Mesenteric fat pad (tissue), 1 donor: Measurements from ENCODE around the gene NTRK3. TPM values are rescaled to one million over a fixed set of nuclear protein-coding genes. Genes with fewer than 3 reads are reported as not detected.

ENCODE experiments used
- DNase-seq: peaks from one replicate; pipeline ENCODE4 v3.0.0-alpha.2; 2020; ENCODE audit warnings: low spot score
- total RNA-seq: library from RNA; stranded (reverse); fragmentation: NEBNext Ultra II Directional; extraction: Animal tissue kit (Norgen Biotek cat#: 25700); gene quantifications from one replicate; pipeline ENCODE4 v1.2.1, GENCODE V29; 2021
- donor health status: DM: yes; HTN: yes; CAD: no.

NTRK3 gene
- total RNA-seq, 1 donor from 2014 or later: 1.6 TPM

GRCh38 chr15:88124199-88124598 lies 132.3 kb downstream of the NTRK3 start:
- DNase-seq: no peak

DNA sequence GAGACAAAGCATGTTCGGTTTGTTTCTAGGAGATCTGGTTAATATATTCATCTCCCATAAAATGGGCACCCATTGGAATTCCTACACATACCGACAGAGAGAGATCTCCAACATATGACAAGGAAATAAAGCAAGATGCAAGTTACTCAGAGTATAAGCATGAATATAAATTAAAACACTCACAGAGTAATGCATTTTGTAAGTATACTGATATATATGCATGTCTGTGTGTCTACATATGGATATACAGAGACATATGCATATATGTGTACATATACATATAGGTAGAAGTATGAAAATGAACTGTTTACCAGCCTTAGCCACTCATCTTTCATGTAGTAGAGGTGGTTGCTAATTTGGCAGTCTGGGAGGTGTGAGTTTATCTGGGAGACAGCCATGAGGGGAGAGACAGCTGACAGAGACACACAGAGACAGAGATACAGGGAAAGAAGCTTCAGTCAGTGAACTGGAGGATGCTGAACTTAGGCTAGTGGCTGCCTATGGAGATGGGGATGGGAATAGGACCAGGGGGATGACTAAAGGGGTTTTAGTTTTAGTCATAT lies 134.5 kb downstream of the NTRK3 start:
- no peak for DNase-seq

DNA sequence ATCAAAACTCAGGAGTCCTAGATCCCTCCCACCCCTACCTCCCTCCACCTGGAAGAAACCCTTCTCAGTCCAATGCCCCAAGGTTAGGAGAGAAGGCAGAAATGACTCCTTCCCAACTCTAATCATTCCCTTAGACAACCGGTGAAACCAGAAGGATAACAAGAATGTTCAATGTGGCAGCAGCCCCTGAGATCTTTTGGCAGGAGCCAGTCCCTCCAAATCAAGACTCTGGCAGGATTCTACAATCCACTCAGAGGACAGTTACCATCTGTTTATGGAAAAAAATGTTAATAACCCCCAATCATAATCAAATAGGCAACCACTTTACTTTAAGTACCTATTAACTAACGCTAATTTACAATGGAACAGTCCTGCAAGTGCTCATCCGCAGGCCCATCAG lies 136.5 kb downstream of the NTRK3 start:
- no peak for DNase-seq

- DNase-seq: no peak
Observed at GRCh38 chr15:88118741-88119140, 137.8 kb downstream of the NTRK3 start.

DNA sequence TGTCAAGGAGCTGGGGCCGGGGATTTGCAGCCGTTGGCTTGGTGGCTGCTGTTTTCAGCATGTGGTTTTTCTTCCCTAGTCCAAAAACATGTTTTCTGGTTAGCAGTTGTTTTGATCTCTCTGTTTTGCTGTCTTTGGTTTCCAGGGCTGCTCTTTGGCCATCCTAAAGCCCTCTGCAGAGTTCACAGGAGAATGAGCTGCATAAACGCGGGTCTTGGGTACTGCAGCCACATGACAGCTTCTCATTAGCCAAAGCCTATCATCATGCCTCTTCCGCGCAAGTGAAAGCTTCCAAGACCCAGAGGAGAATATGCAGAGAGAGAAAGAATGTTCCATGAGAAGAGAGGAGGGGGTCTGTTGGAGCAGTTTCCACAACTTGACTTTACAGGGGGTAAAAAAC lies 138.5 kb downstream of the NTRK3 start:
- DNase-seq: no peak

GRCh38 chr15:88115486-88116152 lies 140.9 kb downstream of the NTRK3 start:
- no peak for DNase-seq

DNA sequence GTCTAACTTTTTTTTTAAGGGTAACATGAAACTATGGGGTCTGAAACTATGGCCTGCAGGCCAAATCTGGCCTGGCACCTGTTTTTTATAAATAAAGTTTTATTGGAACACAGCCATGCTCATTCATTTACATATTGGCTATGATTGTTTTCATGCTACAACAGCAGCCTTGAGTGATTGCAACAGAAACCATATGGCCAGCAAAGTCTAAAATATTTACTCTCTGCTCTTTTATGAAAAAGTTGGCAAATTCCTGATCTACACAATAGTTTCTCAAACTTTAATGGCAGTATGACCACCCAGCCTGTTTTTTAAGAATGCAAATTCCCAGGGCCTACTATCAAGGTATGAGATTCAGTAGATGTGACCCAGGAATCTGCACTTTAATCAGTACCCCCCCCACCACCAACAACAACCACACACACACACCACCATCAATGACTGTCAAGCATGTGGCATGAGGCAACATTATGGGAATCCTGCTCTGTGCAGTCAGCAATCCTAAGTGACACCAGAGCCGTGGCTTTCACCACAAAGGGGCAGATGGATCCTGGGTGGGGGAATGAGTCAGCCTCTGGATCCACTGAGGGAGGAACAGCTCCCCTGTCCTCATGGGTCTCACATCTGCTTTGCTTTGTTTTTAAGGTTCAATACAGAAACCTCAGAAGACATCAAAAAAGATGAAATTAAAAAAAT lies 142.8 kb downstream of the NTRK3 start:
- no peak for DNase-seq

DNA sequence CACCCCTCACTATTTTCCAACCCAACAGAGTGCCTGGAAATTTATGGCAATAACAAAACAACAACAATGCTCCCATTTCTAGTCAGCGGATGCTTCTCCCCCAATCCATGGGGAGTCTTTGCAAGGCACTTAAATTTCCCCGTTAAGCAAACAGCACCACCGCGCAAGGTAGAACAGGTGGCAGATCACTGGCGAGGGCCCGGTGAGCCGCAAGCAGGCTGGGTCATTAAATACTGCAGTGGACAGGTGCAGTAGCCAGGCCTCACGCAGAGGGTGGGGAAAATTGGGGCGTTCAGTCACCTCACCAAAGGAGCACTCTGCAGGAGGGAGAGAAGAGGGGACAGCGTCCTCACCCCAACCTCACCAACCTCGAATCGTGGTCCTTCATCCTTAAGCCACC lies 147.5 kb downstream of the NTRK3 start:
- no peak for DNase-seq

GRCh38 chr15:88108477-88108876 lies 148.1 kb downstream of the NTRK3 start:
- no peak for DNase-seq

GRCh38 chr15:88106074-88106473 lies 150.5 kb downstream of the NTRK3 start:
- no peak for DNase-seq

GRCh38 chr15:88104357-88104756 lies 152.2 kb downstream of the NTRK3 start:
- no peak for DNase-seq

- DNase-seq: no peak
Observed at GRCh38 chr15:88100181-88100580, 156.4 kb downstream of the NTRK3 start.

DNA sequence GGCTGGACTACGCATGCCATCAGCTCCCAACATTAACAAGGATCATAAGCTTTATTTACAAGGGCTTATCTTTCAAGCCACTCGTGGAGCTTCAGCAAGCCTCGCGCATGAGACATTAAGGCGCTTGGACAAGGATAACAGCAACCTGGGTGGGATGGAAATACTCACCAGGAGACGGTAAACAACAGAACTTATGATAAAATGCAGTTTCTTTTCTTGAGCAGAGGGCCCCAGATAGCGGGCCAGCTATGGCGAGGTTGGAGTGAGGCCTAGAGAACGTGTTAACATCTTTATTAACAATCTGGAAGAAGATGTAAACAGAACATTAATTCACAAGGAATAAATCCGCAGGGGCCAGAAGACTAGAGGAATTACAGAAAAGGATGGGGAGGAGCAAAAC lies 158.2 kb downstream of the NTRK3 start:
- DNase-seq: no peak

DNA sequence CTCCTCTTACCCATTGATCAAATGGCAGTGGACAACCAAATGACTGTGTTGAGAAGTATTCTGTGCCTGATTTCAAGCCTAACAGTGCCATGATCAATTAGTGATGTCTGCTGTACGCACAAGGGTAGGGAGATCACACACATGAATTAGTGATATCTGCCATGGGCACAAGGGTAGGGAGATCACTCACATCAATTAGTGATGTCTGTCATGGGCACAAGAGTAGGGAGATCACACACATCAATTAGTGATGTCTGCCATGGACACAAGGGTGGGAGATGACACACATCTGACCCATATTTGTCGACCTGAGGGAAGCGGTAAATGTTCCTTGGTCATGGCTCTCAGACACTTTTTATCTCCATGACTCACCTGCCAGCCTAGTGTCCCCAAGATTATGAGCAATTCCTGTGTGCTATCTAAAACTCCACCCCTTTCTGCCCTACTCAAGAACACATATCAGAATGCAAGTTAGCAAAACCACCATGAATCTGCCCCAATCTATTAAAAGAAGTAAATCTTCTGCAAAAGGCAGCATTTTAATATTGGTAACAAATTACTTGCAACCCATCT lies 165.0 kb downstream of the NTRK3 start:
- peak; percentile 4 for DNase-seq

DNA sequence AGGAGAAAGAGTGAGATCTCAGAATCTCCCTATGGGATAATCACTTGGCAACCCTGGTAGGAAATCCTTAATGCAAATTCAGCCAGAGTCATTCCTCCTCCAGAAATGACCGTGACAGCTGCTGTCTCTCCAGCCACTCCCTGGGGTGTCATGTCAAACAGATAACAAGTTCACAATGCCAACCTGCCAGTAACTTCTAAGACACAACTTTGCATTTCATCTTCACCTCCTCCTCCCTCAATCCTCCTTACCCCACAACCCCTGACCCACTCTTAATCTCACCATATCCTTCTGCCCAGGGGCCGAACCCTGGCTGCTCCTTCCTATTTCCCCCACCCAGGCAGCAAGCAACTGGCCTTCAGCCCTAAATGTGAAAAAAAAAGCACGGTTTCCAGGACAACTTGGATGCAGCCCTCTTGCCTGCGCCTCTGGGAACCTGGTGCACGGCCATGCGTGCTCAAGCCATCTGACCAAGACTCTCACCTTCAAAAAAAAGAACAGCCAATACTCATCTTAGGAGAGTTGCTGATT lies 166.0 kb downstream of the NTRK3 start:
- DNase-seq: peak; percentile 59

DNA sequence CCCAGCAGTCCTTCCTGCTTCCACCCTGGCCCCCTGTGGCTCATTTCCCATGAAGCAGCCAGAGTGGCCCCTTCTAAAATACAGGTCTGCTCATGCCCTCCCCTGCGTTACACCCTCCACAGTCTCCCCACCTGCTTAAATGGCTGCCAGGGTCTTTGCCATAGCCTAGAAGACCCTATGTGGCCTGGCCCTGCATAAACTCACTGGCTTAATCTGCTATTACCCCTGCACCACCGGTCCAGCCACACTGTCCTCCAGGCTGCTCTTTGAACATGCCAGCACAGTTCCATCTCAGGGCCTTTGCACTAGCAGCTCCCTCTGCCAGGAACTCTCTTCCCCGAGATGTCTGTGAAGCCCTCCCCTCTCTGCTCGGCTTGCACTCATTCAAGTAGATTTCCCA lies 166.8 kb downstream of the NTRK3 start:
- DNase-seq: no peak

GRCh38 chr15:88089024-88089620 lies 167.4 kb downstream of the NTRK3 start:
- DNase-seq: no peak

GRCh38 chr15:88083811-88084760 lies 172.5 kb downstream of the NTRK3 start:
- peak; percentile 55 for DNase-seq

- DNase-seq: no peak
Observed at GRCh38 chr15:88080616-88081015, 175.9 kb downstream of the NTRK3 start.

DNA sequence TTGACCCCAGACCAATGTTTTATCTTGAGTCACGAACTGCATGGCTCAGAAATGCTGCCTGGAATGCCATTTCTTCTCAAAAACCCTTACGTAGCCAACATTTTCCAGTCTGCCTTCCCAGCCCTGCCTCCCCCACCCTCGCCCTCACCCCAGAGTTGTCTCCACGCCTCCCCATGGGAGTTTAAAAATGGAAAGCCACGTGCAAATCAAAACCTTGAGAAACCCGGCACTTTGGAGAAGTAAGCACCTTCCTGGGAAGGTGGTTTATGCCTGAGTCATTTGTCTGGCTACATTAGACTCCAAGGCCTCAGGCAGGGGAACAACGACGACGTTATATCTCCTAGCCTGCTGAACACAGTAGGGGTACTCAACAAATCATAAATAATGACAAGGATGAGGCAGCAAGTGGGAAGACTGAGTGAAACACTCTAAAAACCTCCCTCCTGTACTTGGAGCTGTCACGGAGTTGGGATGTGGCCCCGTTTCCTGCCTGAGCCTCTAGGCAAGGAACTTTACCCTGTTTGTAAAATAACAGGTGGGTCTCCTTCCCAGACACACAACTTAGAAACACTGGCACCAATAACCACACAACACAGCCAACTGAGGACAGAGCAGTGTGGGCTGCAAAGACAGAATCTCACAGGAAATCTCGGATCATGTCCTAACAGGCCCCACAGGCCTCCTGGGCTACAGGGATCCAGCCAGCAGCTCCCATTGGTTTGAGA lies 179.1 kb downstream of the NTRK3 start:
- DNase-seq: no peak
